ENCODE data around the gene LRRC4B. TPM values are rescaled to one million over a fixed set of nuclear protein-coding genes. Genes with fewer than 3 reads are reported as not detected.

Gene LRRC4B
- total and polyA plus RNA-seq, 2 of the 4 experiments (the other 2 are of a cell fraction): 0.03 TPM; not detected in 1

DNA sequence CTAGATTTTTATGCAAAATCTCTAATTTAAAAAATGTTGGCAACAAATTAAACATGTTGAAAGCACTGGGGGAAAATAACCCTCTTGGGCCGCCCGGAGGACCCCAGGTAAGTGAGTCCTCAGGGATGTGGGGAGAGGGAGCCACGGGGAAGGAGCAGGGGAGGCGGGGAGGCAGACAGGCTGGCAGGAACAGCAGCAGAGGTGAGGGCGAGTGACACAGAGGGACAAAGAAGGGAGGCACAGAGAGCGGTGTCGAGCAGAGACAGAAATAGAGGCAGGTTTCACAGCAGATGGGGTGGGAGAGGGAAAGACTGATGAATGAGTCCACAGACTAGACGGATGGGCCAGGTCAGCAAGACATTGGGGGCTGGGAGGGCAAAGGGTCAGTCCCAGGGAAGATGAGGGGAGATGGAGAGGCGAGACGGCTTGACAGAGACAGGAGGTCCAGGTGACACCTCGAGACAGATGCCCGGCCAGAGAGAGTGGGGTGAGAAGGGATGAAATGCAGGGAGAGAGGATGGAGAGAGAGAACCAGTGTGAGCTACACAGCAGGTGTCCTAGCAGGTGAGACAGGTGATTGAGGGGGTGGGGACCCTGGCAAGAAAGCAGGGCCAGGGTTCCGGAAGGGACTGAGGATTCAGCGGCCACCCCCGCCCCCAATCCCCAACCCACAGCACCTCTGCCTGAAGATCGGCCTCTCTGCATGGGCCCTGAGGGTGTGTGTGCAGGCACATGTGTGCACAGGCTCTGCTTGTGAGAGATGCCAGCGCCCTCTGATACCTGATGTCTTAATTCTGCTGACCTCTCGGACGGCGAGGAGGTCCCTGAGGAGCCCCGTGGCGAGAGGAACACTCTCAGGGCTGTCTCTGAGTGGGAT is 3.8 kb downstream of the LRRC4B start (continued):
- TF ChIP-seq, protein P1, sequence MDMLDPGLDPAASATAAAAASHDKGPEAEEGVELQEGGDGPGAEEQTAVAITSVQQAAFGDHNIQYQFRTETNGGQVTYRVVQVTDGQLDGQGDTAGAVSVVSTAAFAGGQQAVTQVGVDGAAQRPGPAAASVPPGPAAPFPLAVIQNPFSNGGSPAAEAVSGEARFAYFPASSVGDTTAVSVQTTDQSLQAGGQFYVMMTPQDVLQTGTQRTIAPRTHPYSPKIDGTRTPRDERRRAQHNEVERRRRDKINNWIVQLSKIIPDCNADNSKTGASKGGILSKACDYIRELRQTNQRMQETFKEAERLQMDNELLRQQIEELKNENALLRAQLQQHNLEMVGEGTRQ (IDR thresholded peaks at IDR 0.05; ENCODE audit: low read depth, low read length): no peak

DNA sequence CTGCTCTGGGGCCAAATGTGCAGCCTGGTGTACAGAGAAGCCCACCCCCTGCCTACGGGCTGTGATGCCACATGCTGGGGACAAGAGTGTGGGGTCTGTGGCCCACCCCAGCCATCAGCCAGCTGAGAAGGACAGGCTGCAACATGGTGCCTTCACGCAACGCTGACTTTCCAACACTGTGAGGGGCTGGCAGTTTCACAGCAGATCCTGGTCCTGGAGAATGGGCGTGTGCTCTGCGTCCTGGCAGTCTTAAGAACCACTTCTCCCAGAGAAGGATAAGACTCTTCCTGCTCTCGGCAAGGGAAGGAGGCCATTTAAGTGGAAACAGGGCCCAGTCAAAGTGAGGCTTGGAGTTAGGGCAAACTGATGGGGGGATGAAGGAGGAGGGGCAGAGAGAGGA is 4.6 kb downstream of the LRRC4B start:
- no peak overlapping the region for H3K9ac ChIP-seq (ENCODE audit: low read depth, low read length)
- H3K9me1 ChIP-seq (ENCODE audit: insufficient read depth, low read length): no peaks in the 10 kb centered on the region
- no peak overlapping the region for H3K23ac ChIP-seq (ENCODE audit: low read depth, low read length)
- no peak overlapping the region for H2BK120ac ChIP-seq (ENCODE audit: low read depth, low read length)
- H2BK20ac ChIP-seq (ENCODE audit: low read depth, low read length): no peak overlapping the region
- H3K14ac ChIP-seq (replicated peaks; ENCODE audit: low read depth, low read length): no peak overlapping the region
- WGBS, 2 experiments (ENCODE audit: extremely low coverage in 2 of 2, insufficient read length in 1 of 2): 42% methylated on average over 2 of the region's 6 CpGs; no CpG with 5 or more reads in 1 of the 2 experiments
- POLR2A ChIA-PET (ENCODE audit: unreplicated experiment): no interaction called here
- no peak overlapping the region for H3K18ac ChIP-seq (ENCODE audit: low read depth, low read length)
- no peaks in the 10 kb centered on the region for H3K36me3 ChIP-seq (ENCODE audit: control insufficient read depth, insufficient read depth, low read length)
- H3K27ac ChIP-seq (ENCODE audit: insufficient read depth, low read length): no peak overlapping the region
- no TSS peak for BruUV-seq (replicated peaks)
- H4K5ac ChIP-seq (ENCODE audit: low read depth, low read length): no peak overlapping the region
- H2AK9ac ChIP-seq (replicated peaks; ENCODE audit: low read depth, low read length, poor library complexity): no peak overlapping the region
- H3K27me3 ChIP-seq (ENCODE audit: control insufficient read depth, insufficient read depth, low read length): peaks cover 38% of the 10 kb centered on the region
- H4K8ac ChIP-seq (ENCODE audit: low read depth in 2 of 2, low read length in 2 of 2): no peak overlapping the region
- ATAC-seq (ENCODE audit: low read depth): no peak
- no peaks in the 10 kb centered on the region for H3K79me1 ChIP-seq (ENCODE audit: low read depth in 1 of 2, low read length in 2 of 2)
- no peak overlapping the region for H2AFZ ChIP-seq (replicated peaks; ENCODE audit: low read length, poor library complexity)
- no peak overlapping the region for H2AK5ac ChIP-seq (ENCODE audit: low read depth, low read length)
- CTCF ChIA-PET: no interaction called here
- H3K4me3 ChIP-seq (ENCODE audit: insufficient read depth, low read depth, low read length): no peak overlapping the region
- TF ChIP-seq FOS (IDR thresholded peaks at IDR 0.05; ENCODE audit: low read depth, low read length): no peak
- TF ChIP-seq, protein P2, sequence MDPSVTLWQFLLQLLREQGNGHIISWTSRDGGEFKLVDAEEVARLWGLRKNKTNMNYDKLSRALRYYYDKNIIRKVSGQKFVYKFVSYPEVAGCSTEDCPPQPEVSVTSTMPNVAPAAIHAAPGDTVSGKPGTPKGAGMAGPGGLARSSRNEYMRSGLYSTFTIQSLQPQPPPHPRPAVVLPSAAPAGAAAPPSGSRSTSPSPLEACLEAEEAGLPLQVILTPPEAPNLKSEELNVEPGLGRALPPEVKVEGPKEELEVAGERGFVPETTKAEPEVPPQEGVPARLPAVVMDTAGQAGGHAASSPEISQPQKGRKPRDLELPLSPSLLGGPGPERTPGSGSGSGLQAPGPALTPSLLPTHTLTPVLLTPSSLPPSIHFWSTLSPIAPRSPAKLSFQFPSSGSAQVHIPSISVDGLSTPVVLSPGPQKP (IDR thresholded peaks at IDR 0.05; ENCODE audit: borderline replicate concordance, low read depth, low read length): no peak
- no peak for TF ChIP-seq BHLHE40 (IDR thresholded peaks at IDR 0.05; ENCODE audit: low read depth, low read length)
- TF ChIP-seq, protein P1 (IDR thresholded peaks at IDR 0.05; ENCODE audit: low read depth, low read length): no peak
- TF ChIP-seq RCOR1 (IDR thresholded peaks at IDR 0.05; ENCODE audit: insufficient replicate concordance, low read length): no peak
- no peak for TF ChIP-seq CHD1 (IDR thresholded peaks at IDR 0.05; ENCODE audit: low read depth, low read length)
- H3K9me3 ChIP-seq (ENCODE audit: control insufficient read depth, insufficient read depth, low read length): no peaks in the 10 kb centered on the region
- H2BK15ac ChIP-seq (ENCODE audit: low read depth, low read length): no peak overlapping the region
- in situ Hi-C loops (cut with MboI; ENCODE audit: low sequenced_read_pairs): no loop called here
- H4K20me1 ChIP-seq (ENCODE audit: insufficient read depth, low read length): no peaks in the 10 kb centered on the region
- dilution Hi-C loops (cut with HindIII; ENCODE audit: low sequenced_read_pairs, unreplicated experiment): no loop called here
- H2BK5ac ChIP-seq (ENCODE audit: low read depth, low read length, poor library complexity, severe bottlenecking): no peak overlapping the region
- no peaks in the 10 kb centered on the region for H3K4me1 ChIP-seq (ENCODE audit: control insufficient read depth, insufficient read depth, low read length)
- H3K4ac ChIP-seq (ENCODE audit: low read depth, low read length): no peak overlapping the region
- no peak for DNase-seq
- no peak overlapping the region for H3K4me2 ChIP-seq (ENCODE audit: low read depth, low read length)
- H3K56ac ChIP-seq (ENCODE audit: extremely low read depth, insufficient read depth, low read length): no peak overlapping the region
- intact Hi-C loops (cut with micrococcal nuclease): no loop called here
- H4K91ac ChIP-seq (ENCODE audit: insufficient read depth, low read depth, low read length): no peak overlapping the region

Measured in IMR-90 (cell line).